Measurements from ENCODE around the gene TMEM141. TPM values are rescaled to one million over a fixed set of nuclear protein-coding genes. Genes with fewer than 3 reads are reported as not detected.

Gene TMEM141
- total RNA-seq, 1 donor from 2014 or later: 73.2 TPM

DNA sequence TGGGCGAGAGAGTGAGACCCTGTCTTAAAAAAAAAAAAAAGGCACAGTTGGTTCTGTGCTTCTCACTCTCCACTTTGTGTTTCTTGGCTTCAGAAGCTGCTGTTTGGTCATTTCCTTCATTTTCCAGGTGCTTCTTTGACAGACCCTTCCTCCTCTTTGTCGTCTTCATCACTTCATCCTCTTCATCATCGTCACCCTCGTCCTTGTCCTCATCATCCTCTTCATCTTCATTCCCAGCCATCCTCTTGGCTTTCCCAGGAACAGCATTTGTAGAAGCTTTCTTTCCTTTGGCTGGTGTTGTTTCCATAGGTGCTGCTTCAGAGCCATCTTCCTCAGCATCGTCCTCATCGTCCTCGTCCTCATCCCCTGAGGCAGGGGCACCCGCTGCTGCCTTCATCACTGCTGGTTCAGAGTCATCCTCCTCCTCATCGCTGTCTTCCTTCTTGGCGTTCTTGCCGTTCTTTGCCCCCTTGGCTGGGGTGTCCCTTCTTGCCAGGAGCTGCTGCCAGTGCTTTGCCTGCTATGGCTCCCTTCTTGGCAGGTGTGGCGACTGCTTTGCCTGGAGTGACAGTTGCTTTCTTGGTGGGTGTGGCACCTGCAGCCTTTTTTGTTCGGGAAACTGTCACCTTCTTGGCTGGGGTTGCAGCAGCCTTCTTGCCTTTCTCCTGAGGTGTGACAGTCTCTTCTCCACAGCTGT is 23.7 kb downstream of the TMEM141 start:
- no peak for DNase-seq (ENCODE audit: low read depth, low spot score)

DNA sequence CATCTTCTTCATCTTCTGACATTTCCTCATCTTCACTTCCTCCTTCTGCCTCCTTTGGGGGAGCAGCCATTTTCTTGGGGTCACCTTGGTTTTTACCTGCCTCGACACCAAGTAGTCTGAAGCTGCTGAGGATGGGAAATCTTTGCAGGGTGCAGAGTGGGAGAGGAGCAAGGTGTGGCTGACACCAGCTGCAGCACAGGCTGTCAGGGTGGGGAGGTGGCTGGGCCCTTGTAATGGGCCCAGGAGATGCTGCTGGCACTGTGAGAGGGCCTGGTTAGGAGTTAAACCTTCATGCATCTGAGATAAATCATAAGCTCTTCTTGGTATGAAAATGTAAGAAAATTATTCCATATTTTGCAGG is 24.3 kb downstream of the TMEM141 start:
- no peak for DNase-seq (ENCODE audit: low read depth, low spot score)

DNA sequence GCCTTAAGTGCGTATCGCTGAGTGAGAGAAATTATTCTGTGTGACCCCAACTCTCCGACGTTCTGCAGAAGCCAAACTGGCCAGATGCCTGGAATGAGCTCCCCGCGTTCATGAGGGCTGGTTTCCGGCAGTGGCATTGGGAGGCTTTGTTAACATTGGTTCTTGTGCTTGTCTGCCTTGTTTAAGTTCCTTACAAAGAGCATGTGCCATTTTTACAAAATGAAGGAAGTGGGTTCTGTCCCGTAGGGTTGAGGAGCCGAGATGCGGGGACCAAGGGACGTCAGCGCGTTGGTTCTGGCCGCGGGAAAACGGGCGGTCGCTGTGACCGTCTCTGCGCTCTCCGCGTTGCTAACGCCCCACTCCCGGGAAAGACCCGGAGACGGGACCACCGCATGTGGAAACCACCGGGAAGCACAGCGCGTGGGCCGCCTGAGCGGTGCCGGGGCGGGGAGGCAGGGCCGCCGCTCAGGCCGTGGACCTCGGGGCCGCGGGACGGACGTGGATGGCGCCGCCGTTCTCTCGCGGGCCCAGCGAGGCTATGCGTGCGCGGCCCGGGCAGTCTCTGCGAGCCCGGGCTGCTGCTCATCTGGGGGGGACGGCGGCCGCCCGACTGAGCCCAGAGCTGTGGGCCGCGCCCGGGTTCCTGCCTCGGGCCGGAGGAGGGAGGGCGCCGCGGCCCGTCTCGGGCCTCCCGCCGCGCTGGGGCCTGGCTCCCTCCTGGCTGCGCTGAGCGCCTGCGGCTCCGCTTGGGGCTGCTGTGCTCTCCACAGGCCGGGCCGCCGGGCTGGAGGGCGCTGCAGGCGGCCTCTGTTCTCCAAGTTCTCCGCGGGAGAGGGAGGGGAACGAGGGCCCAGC is 30.1 kb downstream of the TMEM141 start:
- no peak for DNase-seq (ENCODE audit: low read depth, low spot score)

DNA sequence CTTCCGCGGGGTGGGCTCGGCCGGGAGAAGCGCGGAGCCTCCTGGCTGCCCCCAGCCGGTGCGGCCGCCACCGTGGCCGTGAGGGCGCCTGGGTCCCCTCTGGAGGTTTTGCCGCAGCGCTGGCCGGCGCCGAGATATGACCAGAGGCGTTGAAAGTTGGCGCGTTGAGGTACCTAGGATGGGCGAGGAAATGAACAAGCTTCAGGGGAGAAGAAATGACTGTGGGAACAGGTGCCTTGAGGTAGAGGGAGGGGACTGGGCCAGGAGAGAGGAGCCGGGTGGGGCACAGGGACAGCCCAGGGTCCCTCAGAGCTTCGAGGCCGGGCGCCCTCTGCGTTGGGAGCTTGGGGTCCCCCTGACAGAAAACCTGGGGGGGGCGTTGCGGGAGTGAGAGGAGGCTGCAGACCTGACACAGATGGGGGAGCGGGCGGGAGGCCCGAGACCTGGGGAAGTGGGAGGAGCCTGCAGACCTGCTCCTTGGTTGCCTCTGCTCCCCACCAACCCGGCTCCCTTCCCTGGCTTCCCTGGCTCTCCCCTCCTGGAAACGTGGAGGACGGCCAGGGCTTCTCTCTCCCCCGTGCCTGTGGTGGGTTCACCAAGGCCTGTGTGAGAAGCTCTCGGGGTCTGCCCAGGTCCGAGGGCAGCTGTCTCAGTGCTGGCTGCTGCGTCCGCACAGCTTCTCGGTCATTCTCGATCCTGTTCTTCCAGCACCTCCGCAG is 30.8 kb downstream of the TMEM141 start:
- no peak for DNase-seq (ENCODE audit: low read depth, low spot score)

DNA sequence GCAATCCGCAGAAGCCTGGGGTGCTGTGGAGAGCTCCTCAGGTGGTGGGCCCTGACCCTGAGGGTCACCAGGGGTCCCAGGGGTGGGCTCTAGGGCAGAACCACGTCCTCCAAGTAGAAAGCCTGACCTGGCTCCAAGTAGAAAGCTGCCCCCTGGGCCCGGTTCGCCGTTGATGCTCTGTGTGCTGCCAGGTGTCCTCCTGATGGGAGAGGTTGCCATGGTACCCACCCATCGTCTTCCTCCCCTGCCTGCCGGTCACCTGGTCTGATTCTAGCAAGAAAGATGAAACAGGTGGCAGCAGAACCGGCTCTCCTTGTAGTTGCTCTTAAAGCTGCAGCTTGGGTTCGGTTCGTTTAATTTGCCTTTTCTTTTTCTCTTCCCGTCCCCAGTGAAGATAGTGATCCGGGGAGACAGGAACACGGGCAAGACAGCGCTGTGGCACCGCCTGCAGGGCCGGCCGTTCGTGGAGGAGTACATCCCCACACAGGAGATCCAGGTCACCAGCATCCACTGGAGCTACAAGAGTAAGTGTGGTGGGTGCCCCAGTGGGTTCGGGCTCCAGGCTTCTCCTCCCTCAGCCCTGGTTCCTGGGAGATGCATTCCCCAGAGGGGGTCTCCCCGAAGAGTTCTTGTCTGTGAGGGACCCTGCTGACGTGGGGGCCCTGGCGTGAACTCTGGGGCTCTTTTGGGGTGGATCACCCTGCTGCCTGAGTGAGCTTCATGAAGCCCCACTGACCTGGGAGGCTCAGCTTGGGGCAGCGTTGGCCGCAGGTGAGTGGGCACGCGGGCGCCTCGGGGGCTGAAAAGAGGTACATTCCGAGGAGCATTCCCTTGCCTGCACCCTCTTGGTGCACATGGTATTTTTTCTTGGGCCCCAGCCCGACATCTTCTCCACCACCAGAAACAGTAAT is 32.2 kb downstream of the TMEM141 start:
- DNase-seq (ENCODE audit: low read depth, low spot score): no peak

DNA sequence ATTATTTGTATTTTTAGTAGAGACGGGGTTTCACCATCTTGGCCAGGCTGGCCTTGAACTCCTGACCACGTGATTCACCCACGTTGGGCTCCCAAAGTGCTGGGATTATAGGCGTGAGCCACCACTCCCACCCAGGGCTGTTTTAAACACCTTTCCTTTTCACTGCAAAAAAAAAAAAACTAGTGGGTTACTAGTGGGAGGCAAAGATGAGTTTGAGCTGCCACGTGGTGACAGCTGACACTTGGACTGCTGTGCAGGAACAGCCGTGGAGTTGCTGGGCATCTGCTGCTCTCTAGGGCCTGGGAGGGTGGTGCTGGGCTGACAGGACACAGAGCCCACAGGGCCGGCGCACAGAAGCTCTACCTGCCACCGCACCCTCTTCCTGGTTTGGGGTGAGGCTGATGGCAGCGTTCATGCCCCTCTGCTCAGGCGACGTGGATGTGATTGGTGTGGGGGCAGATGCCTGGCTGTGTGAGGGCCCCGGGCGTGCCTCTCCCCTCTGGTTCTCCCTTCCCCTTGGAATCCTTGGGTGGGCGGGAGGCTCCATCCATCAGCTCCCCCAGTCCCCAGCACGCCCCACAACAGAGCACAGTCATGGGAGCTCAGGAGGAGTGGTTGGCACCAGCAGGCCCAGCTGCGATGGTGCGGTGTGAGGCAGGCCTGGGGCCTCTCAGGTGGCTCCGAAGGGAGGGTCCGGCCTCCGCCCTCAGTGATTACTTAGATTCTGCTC is 33.5 kb downstream of the TMEM141 start:
- DNase-seq (ENCODE audit: low read depth, low spot score): no peak

DNA sequence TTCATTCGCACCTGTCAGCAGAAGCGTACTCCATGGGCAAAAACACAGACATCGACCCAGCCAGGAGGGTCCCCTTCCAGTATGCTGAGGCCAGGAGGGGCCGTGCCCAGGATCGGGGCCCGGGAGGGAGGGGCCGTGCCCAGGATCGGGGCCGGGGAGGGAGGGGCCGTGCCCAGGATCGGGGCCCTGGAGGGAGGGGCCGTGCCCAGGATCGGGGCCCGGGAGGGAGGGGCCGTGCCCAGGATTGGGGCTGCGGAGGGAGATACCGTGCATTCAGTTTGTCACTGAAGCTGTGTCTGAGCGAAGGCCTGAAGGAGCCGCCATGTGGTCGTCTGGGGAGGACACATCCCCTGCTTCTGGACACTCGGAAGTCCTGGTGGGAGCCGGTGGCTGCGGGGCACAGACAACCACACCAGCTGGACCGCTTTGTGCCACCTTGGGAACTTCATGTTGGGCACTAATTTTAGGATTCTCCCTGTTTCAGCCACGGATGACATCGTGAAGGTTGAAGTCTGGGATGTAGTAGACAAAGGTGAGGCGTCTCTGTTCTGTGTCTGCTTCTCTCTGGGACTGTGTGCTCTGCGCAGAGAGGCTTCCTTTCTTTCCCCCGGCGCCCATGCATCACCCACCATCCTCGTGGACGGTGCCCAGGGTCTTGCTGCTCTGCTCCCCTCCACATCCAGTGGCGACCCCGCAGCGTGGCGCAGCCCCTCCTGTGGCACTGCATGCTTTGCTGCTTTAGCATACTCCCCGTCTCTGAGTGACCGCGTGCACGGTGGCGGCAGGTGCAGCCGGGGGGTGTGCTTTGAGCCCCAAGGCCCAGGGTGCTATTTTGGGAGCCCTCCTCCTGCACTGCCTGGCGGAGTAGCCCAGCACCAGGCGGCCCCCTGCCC is 34.4 kb downstream of the TMEM141 start:
- DNase-seq (ENCODE audit: low read depth, low spot score): no peak

DNA sequence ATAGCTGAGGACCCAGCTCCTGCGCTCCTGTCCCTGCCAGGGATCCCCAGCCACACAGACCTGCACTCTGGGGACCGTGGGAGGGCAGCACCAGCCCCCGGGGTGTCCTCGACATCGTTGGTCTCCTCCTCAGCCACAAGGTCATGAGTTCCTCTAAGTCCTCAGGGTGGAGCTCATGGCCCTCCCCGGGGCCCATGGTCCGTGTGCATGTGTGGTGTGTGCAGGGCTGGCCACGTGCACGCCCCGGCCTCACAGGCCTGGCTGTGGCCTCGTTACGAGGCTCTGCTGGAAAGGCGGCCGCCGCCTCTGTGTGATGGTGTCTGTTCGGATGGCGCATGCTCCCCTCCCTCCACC is 35.0 kb downstream of the TMEM141 start:
- DNase-seq (ENCODE audit: low read depth, low spot score): no peak

DNA sequence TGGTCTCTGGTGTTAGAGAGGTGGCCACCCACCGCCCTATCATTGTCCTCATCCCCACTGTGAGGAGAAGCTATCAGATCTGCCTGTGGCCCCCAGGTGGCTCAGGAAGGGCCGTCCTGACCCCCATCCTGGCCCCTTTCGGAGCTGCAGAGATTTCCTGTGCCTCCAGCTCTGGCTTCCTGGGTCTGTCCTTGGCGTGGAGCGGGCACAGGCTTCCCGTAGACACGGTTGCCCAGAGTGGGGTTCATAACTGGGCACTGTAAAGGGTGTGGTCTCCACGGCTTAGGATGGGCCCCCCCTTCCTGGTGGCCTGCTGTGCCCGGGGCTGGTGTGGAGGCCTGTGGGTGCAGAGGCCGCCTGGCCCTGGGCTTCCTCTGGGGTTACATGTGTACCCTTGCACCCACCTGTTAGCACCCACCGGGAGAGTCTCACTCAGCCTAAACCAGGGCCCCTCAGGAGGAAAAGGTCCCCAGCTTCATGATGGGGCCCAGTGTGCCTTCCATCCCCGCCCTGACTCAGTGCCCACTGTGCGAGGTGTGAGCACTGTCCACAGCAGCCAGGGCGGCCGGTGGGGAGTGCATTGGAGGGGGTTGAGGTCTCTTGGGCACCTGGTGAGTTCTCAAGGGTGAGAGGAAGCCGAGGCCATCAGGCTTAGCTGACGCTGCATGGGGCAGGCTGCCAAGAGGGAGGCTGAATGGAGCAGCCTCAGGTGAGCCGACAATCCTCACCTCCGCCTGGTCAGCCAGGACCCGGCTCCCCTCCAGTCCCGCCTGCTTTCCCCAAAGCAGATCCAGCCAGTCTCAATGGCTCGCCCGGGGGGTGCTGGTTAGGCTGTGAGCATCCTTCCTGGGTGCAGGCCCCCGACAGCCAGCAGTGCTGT is 35.8 kb downstream of the TMEM141 start:
- no peak for DNase-seq (ENCODE audit: low read depth, low spot score)

DNA sequence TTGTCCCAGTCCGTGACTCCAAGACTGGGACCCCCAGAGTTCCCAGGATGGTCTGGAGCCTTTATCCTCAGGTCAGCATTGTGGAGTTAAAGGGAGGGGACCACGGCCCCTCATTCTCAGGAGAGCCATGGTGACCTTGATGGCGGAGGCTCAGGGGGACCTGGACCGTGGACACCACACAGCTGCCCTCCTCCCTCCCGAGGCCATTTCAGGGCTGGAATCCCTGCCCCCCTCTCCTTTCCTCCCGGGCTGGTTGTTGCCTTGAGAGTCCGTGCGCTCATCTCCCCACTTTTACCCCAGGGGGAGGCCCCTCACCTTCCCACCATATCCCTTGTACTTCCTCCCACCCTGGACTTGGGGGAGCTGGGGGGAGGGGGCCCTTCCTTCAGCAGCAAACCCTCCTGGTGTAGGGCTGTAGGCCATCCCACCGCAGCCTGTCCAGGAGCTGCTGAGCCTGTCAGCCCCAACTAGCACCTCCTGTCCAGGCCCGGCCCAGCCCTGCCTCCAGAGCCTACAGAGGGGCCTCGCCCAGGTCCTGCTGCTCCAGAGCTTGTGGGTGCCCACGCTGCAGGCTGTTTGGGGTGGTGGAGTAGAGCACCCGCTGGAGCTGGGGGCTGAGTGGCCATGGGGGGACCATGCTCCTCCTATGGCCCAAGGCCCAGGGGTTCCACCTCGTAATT is 36.8 kb downstream of the TMEM141 start:
- no peak for DNase-seq (ENCODE audit: low read depth, low spot score)

DNA sequence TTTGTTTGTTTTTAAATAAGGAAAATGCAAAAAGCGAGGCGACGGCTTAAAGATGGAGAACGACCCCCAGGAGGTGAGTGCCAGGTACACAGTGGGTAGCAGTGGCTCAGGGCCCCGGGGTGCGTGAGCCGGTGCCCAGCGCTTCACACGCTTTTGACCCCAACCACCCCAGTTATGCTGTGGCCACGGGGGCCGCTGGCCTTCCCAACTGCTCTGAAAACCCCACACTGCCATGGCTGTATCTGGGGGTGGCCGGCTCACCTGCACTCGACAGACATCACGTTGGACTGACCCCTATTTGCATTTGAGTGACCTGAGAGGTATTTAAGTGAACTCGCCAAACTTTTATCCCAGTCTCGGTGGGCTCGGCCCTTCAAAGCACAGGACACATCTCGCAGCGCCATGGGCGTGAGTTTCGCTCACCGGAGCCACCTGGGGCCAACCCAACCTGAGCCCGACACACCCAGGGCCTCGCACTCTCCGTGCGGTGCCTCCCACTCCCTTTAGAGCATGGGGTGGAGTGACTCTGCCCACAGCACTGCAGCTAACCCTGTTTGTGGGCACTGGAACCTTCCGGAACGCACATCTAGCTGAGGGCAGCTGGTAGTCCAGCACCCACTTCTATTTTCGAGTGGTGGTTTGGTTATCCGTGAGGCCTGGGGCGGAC is 37.5 kb downstream of the TMEM141 start:
- DNase-seq (ENCODE audit: low read depth, low spot score): no peak

DNA sequence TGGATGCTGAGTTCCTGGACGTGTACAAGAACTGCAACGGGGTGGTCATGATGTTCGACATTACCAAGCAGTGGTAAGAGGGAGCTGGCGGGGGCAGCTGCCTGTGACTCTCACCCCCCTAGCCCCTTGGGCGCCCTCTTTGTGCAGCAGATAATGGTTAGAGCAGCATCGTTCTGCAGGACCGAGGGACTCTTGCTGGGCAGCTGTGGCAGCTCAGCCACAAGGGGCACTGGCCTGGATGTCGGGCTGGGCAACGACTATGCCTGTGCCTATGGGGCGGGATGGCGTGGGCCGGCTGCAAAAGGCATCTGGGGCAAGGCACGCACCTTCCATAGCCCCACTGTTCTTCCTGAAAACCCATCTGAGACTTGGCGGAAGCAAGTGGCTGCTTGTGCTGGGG is 38.3 kb downstream of the TMEM141 start:
- DNase-seq (ENCODE audit: low read depth, low spot score): no peak

DNA sequence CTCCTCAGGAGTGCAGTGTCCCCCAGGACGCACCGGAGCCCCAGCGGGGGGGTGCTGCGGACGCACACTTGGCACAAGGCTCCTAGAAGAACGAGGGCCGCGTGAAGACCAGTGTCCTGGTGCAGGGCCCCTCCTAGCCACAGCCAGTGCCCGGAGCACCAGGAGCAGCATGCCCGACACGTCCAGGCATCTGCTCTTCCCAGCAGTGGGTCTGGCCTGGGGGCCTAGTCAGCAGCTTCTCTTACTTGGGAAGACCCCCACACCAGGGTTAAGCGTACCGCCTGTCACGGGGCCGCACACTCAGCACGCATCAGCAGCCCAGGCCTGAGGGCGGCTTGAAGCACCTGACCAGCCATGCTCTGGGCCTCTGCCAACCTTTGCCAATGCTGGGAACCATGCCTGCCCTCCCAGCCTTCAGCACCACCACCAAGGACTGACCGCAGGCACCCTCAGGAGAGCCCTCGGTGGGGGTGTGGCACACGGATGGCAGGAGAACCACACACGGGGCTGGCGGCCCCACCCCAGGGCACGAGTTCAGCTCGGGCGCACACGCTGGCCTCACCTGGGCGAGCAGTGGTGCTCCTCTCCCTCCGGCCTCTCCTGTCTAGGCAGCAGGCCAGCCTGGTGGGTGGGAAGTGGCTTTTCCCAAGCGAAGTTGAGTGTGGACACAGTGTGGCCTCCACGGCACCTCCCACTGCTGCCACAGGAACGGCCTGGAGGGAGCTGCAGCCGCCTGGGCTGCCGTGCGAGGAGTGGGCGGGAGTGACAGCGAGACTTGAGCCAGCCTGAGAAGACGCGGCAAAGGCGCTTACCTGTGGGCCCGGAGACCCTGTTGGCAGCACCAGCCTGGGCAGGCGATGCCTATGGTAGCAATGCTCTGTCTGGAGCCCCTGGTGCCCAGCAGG is 39.1 kb downstream of the TMEM141 start:
- DNase-seq (ENCODE audit: low read depth, low spot score): no peak

DNA sequence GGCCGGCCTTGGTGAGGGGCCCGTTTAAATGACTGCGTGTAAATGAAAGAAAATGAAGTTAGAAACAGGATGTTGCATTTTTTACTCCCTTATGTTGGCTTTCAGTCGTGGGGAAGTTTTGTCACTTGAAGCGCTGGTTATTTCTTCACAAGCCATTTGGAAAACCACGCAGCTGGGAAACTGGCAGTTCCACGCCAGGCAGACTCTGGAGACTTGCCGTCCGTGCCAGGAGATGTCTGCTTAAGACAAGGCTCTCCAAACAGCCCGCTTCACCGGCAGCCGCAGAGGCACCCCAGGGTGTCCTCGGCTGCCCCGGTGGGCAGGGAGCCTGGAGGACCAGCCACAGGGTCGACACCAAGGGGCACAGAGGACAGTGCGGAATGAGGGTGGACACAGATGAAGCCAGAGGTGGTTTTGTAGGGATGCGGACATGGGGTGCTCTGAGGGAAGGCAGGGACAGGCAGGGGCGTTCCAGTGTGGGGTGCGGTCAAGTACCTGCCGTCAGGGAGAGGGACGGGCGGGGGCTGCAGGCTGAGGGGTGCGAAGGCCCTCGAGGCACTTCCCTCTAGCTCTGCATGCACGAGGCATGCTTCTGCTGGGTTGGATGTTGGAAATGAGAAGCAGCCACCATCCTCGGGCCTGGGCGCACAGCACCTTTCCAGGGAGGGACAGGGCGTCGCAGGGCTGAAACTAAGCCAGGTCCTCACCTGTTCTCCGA is 40.0 kb downstream of the TMEM141 start:
- no peak for DNase-seq (ENCODE audit: low read depth, low spot score)

DNA sequence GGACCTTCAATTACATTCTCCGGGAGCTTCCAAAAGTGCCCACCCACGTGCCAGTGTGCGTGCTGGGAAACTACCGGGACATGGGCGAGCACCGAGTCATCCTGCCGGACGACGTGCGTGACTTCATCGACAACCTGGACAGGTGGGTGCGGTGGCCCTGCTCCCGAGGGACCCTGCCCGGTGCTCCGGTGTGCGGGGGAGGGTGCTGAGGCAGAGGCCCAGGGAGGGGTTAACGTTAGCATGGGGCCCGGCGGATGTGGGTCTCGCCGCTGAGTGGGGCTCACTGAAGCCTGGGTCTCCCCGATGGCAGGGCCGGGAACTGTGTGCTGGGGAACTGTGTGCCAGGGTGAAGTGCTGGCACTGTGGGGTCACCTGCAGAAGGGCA is 40.6 kb downstream of the TMEM141 start:
- DNase-seq (ENCODE audit: low read depth, low spot score): no peak

DNA sequence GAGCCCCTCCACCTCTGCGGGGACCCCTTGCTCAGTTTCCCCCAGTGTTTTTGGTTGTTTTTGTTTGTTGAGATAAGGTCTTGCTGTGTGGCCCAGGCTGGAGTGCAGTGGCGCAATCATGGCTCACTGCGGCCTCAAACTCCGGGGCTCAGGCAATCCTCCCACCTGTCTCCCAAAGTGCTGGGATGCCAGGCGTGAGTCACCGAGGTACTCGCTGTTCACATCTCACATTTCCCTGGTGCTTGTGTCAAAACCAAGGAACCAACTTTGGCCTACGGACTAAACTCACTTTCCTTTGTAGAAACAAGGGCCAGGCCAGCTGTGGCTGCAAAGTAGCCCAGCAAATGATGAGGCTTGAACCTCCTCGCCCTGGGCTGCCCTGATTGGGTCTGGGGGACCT is 41.4 kb downstream of the TMEM141 start:
- DNase-seq (ENCODE audit: low read depth, low spot score): no peak
